Mesenchymal stem cell (in vitro differentiated cells and primary cell): ENCODE data around the gene CCL8. TPM values are rescaled to one million over a fixed set of nuclear protein-coding genes. Genes with fewer than 3 reads are reported as not detected.

Source experiments
- DNase-seq: peaks from one replicate; pipeline ENCODE4 v3.0.0-alpha.2; 2013
- H2AFZ ChIP-seq: one replicate; pipeline ENCODE4 v1.6.1; 2013; ENCODE audit warnings: low read depth, mild to moderate bottlenecking, control low read depth, inconsistent platforms, low read length, moderate library complexity
- H2AK5ac ChIP-seq: 2 replicates; pipeline ENCODE4 v1.6.1; 2013; ENCODE audit warnings: low read length, moderate library complexity, mild to moderate bottlenecking, inconsistent platforms; ENCODE audit not compliant: severe bottlenecking
- H2BK120ac ChIP-seq: one replicate; pipeline ENCODE4 v1.6.1; 2013; ENCODE audit warnings: low read depth, mild to moderate bottlenecking, inconsistent platforms, low read length, moderate library complexity
- H2BK12ac ChIP-seq, 2 experiments: one replicate each; pipeline ENCODE4 v1.6.1; 2013; ENCODE audit warnings: inconsistent platforms in 2 of 2, low read length in 2 of 2, mild to moderate bottlenecking in 2 of 2, moderate library complexity in 2 of 2, control low read depth in 1 of 2
- H2BK15ac ChIP-seq: one replicate; pipeline ENCODE4 v1.6.1; 2013; ENCODE audit warnings: mild to moderate bottlenecking, low read depth, inconsistent platforms; ENCODE audit not compliant: poor library complexity, severe bottlenecking
- H2BK5ac ChIP-seq: 2 replicates; pipeline ENCODE4 v1.6.1; 2013; ENCODE audit warnings: low read depth, mild to moderate bottlenecking, low read length, control low read depth, inconsistent platforms; ENCODE audit not compliant: poor library complexity, severe bottlenecking
- H3K14ac ChIP-seq, 2 experiments: one replicate each; pipeline ENCODE4 v1.6.1; 2013; ENCODE audit warnings: inconsistent platforms in 2 of 2, low read length in 2 of 2, control low read depth in 1 of 2, mild to moderate bottlenecking in 1 of 2, moderate library complexity in 1 of 2
- H3K18ac ChIP-seq, 2 experiments: one replicate each; pipeline ENCODE4 v1.6.1; 2013; ENCODE audit warnings: inconsistent platforms in 2 of 2, low read length in 2 of 2, control low read depth in 1 of 2, low read depth in 1 of 2, mild to moderate bottlenecking in 1 of 2
- H3K23ac ChIP-seq, 2 experiments: one replicate each; pipeline ENCODE4 v1.6.1; 2013; ENCODE audit warnings: inconsistent platforms in 2 of 2, low read length in 2 of 2, mild to moderate bottlenecking in 2 of 2, moderate library complexity in 2 of 2, control low read depth in 1 of 2
- H3K27ac ChIP-seq: 2 replicates; pipeline ENCODE4 v1.5.1; 2013; ENCODE audit warnings: mild to moderate bottlenecking, moderate library complexity, low read length, control low read depth, inconsistent platforms; ENCODE audit not compliant: poor library complexity, severe bottlenecking
- H3K27me3 ChIP-seq, 2 experiments: 2 replicates each; pipeline versions ENCODE4 v1.6.1 to v1.7.0; 2013; ENCODE audit warnings: low read length in 2 of 2, mild to moderate bottlenecking in 2 of 2, moderate library complexity in 2 of 2, control low read depth in 1 of 2, inconsistent platforms in 1 of 2; ENCODE audit not compliant: control insufficient read depth in 1 of 2, insufficient read depth in 1 of 2
- H3K36me3 ChIP-seq, 2 experiments: 2 replicates each; pipeline versions ENCODE4 v1.6.1 to v1.7.0; 2013; ENCODE audit warnings: low read length in 2 of 2, control low read depth in 1 of 2, inconsistent platforms in 1 of 2, low read depth in 1 of 2, mild to moderate bottlenecking in 1 of 2; ENCODE audit not compliant: insufficient read depth in 2 of 2, control insufficient read depth in 1 of 2
- H3K4ac ChIP-seq, 2 experiments: one replicate each; pipeline ENCODE4 v1.6.1; 2013; ENCODE audit warnings: inconsistent platforms in 2 of 2, low read length in 2 of 2, mild to moderate bottlenecking in 2 of 2, moderate library complexity in 2 of 2, control low read depth in 1 of 2, low read depth in 1 of 2
- H3K4me1 ChIP-seq: 2 replicates; pipeline ENCODE4 v1.6.1; 2013; ENCODE audit warnings: low read depth, low read length, control low read depth; ENCODE audit not compliant: control insufficient read depth, insufficient read depth
- H3K4me2 ChIP-seq: 2 replicates; pipeline ENCODE4 v1.6.1; 2013; ENCODE audit warnings: low read length, mild to moderate bottlenecking, inconsistent platforms; ENCODE audit not compliant: poor library complexity, severe bottlenecking
- H3K4me3 ChIP-seq, 2 experiments: 2 replicates each; pipeline versions ENCODE4 v1.5.1 to v1.7.0; 2013; ENCODE audit warnings: low read length in 2 of 2, mild to moderate bottlenecking in 2 of 2, control low read depth in 1 of 2, low read depth in 1 of 2; ENCODE audit not compliant: insufficient read depth in 1 of 2
- H3K79me1 ChIP-seq: replicated peaks from 2 replicates; pipeline ENCODE4 v1.6.1; 2013; ENCODE audit warnings: mild to moderate bottlenecking, control low read depth, low read length, inconsistent platforms; ENCODE audit not compliant: poor library complexity, severe bottlenecking
- H3K9ac ChIP-seq: 2 replicates; pipeline ENCODE4 v1.7.0; 2013; ENCODE audit warnings: mild to moderate bottlenecking, low read length, moderate library complexity
- H3K9me3 ChIP-seq: 2 replicates; pipeline ENCODE4 v1.7.0; 2013; ENCODE audit warnings: mild to moderate bottlenecking, low read length; ENCODE audit not compliant: control insufficient read depth
- H4K8ac ChIP-seq: one replicate; pipeline ENCODE4 v1.6.1; 2013; ENCODE audit warnings: inconsistent platforms, mild to moderate bottlenecking, low read length, moderate library complexity
- H4K91ac ChIP-seq: one replicate; pipeline ENCODE4 v1.6.1; 2013; ENCODE audit warnings: mild to moderate bottlenecking, low read length, inconsistent platforms
- WGBS: methylation state at CpG from one replicate; pipeline ENCODE4 v1.1.7; 2013; ENCODE audit warnings: mixed read lengths; 5-methylcytosine and 5-hydroxymethylcytosine counted together
- polyA plus RNA-seq, 2 experiments: library from polyadenylated mRNA; stranded (reverse); fragments of 200-250 nt; gene quantifications; one replicate each; pipeline ENCODE4 v1.2.3, GENCODE V29; 2013

CCL8 gene
- polyA plus RNA-seq (2013, experiment 1 of 2) = not detected
- not detected for polyA plus RNA-seq (2013, experiment 2 of 2)

GRCh38 chr17:34319039-34319483 is at the start of gene CCL8:
CCL8 (plus strand) TSS chr17:34319435; CDS start chr17:34319502, 67 bp downstream.
- no peak within 1 kb of the TSS for H2BK12ac ChIP-seq
- H3K14ac ChIP-seq = no peak within 1 kb of the TSS
- no peak within 1 kb of the TSS for H3K9ac ChIP-seq
- H3K23ac ChIP-seq = no peak within 1 kb of the TSS
- no peaks in the 10 kb centered on the region for H3K79me1 ChIP-seq
- H3K27me3 ChIP-seq = no peaks in the 10 kb centered on the region
- no peak within 1 kb of the TSS for H2AFZ ChIP-seq
- H3K4me1 ChIP-seq = no peaks in the 10 kb centered on the region
- no peak within 1 kb of the TSS for H2BK120ac ChIP-seq
- no peak within 1 kb of the TSS for H3K4ac ChIP-seq
- H3K36me3 ChIP-seq = no peaks in the 10 kb centered on the region
- 67% methylated on average over 2 of the region's 2 CpGs for WGBS
- DNase-seq = no peak
- H3K4me2 ChIP-seq = no peak within 1 kb of the TSS
- H3K4me3 ChIP-seq = no peak within 1 kb of the TSS
- peaks cover 3% of the 10 kb centered on the region for H3K9me3 ChIP-seq
- no peak within 1 kb of the TSS for H2AK5ac ChIP-seq
- H2BK5ac ChIP-seq = no peak within 1 kb of the TSS
- no peak within 1 kb of the TSS for H4K8ac ChIP-seq
- no peak within 1 kb of the TSS for H3K27ac ChIP-seq
- no peak within 1 kb of the TSS for H4K91ac ChIP-seq
- H2BK15ac ChIP-seq = no peak within 1 kb of the TSS
- H3K18ac ChIP-seq = no peak within 1 kb of the TSS

GRCh38 chr17:34269969-34270368 is 49.3 kb upstream of the CCL8 start, which contains the start of gene CCL7:
CCL7 (plus strand) TSS chr17:34270221; CDS start chr17:34270291, 70 bp downstream.
- Histone ChIP-seq H3K14ac (no peak within 1 kb of the TSS), H2BK12ac (no peak within 1 kb of the TSS), H2AFZ (no peak within 1 kb of the TSS), H3K23ac (no peak within 1 kb of the TSS), H3K79me1 (no peaks in the 10 kb centered on the region), H3K4me2 (no peak within 1 kb of the TSS), H3K9me3 (no peaks in the 10 kb centered on the region), H2BK15ac (no peak within 1 kb of the TSS), H3K4ac (no peak within 1 kb of the TSS), H2BK5ac (no peak within 1 kb of the TSS), H2BK120ac (no peak within 1 kb of the TSS), H3K9ac (no peak within 1 kb of the TSS), H4K91ac (no peak within 1 kb of the TSS), H2AK5ac (no peak within 1 kb of the TSS), H4K8ac (no peak within 1 kb of the TSS), H3K27me3 (no peaks in the 10 kb centered on the region), H3K36me3 (no peaks in the 10 kb centered on the region), H3K27ac (no peak within 1 kb of the TSS), H3K4me1 (no peaks in the 10 kb centered on the region), H3K4me3 (peak within 1 kb of the TSS in 1 of 2 experiments; percentile 11), H3K18ac (no peak within 1 kb of the TSS)
- 5% methylated on average over 1 of the region's 1 CpG for WGBS
- DNase-seq = peak; percentile 60

GRCh38 chr17:34275881-34276280 is 43.4 kb upstream of the CCL8 start:
- no peak overlapping the region for H3K9ac ChIP-seq
- no peak overlapping the region for H3K4me2 ChIP-seq
- H2BK15ac ChIP-seq = no peak overlapping the region
- H2BK5ac ChIP-seq = no peak overlapping the region
- no peaks in the 10 kb centered on the region for H3K36me3 ChIP-seq
- WGBS = no CpG with 5 or more reads among the region's 1 CpG
- no peak overlapping the region for H4K91ac ChIP-seq
- H2AFZ ChIP-seq = no peak overlapping the region
- H3K79me1 ChIP-seq = no peaks in the 10 kb centered on the region
- H2BK12ac ChIP-seq = no peak overlapping the region
- no peaks in the 10 kb centered on the region for H3K9me3 ChIP-seq
- H3K18ac ChIP-seq = no peak overlapping the region
- H2AK5ac ChIP-seq = no peak overlapping the region
- no peak overlapping the region for H3K4me3 ChIP-seq
- no peak overlapping the region for H3K27ac ChIP-seq
- H3K4me1 ChIP-seq = no peaks in the 10 kb centered on the region
- H3K27me3 ChIP-seq = no peaks in the 10 kb centered on the region
- no peak overlapping the region for H3K23ac ChIP-seq
- no peak overlapping the region for H4K8ac ChIP-seq
- no peak overlapping the region for H3K4ac ChIP-seq
- H3K14ac ChIP-seq = no peak overlapping the region
- H2BK120ac ChIP-seq = no peak overlapping the region
- peak; percentile 95 for DNase-seq

- no peaks in the 10 kb centered on the region for H3K9me3 ChIP-seq
- H3K27ac ChIP-seq = no peak overlapping the region
- no peaks in the 10 kb centered on the region for H3K36me3 ChIP-seq
- no peak overlapping the region for H3K4me3 ChIP-seq
- no peaks in the 10 kb centered on the region for H3K79me1 ChIP-seq
- H2BK12ac ChIP-seq = no peak overlapping the region
- H2BK120ac ChIP-seq = no peak overlapping the region
- no peak overlapping the region for H2BK15ac ChIP-seq
- H3K4me1 ChIP-seq = no peaks in the 10 kb centered on the region
- no peak overlapping the region for H3K23ac ChIP-seq
- no peak overlapping the region for H3K4ac ChIP-seq
- H3K9ac ChIP-seq = no peak overlapping the region
- no peak for DNase-seq
- no peak overlapping the region for H3K14ac ChIP-seq
- no peaks in the 10 kb centered on the region for H3K27me3 ChIP-seq
- H4K91ac ChIP-seq = no peak overlapping the region
- H2AFZ ChIP-seq = no peak overlapping the region
- no peak overlapping the region for H2AK5ac ChIP-seq
- H3K18ac ChIP-seq = no peak overlapping the region
- no peak overlapping the region for H3K4me2 ChIP-seq
- H4K8ac ChIP-seq = no peak overlapping the region
- H2BK5ac ChIP-seq = no peak overlapping the region
- WGBS = 63% methylated on average over 3 of the region's 4 CpGs
Measured at GRCh38 chr17:34276826-34277225, 42.4 kb upstream of the CCL8 start.
